GM19043 (cell line): ENCODE results near the gene NTM.
"Not testable (repeated sequence)": the region's sequence is repeated elsewhere in the genome, so short reads cannot be mapped to it uniquely, and the experiment has no call there.

Experiments
- ATAC-seq: cut with Tn5 transposase; IDR thresholded peaks from one replicate; pipeline ENCODE4 v1.9.1; 2021; ENCODE audit warnings: low read depth; ENCODE audit not compliant: unreplicated experiment

NTM gene

GRCh38 chr11:132293586-132293985 is 923.2 kb downstream of the NTM start:
- ATAC-seq, result no peak

- ATAC-seq, result no peak
Measured at GRCh38 chr11:132296946-132297610, 926.7 kb downstream of the NTM start.

- ATAC-seq, result no peak
Measured at GRCh38 chr11:132298357-132298756, 927.9 kb downstream of the NTM start.

GRCh38 chr11:132300283-132300682 is 929.9 kb downstream of the NTM start:
- ATAC-seq, result no peak

- no peak for ATAC-seq
Measured at GRCh38 chr11:132301465-132301864, 931.0 kb downstream of the NTM start.

GRCh38 chr11:132301900-132302299 is 931.5 kb downstream of the NTM start:
- no peak for ATAC-seq

- no peak for ATAC-seq
Measured at GRCh38 chr11:132307309-132308020, 937.0 kb downstream of the NTM start.

- no peak for ATAC-seq
Measured at GRCh38 chr11:132310390-132311375, 940.3 kb downstream of the NTM start.

GRCh38 chr11:132311703-132312102 is 941.3 kb downstream of the NTM start:
- ATAC-seq, result no peak

GRCh38 chr11:132312161-132312560 is 941.7 kb downstream of the NTM start:
- ATAC-seq, result no peak

- ATAC-seq, result no peak
Measured at GRCh38 chr11:132312701-132313111, 942.3 kb downstream of the NTM start.

- no peak for ATAC-seq
Measured at GRCh38 chr11:132314911-132315455, 944.6 kb downstream of the NTM start.

- no peak for ATAC-seq
Measured at GRCh38 chr11:132315696-132316095, 945.3 kb downstream of the NTM start.

- ATAC-seq, result no peak
Measured at GRCh38 chr11:132318421-132319157, 948.2 kb downstream of the NTM start.

GRCh38 chr11:132319419-132319818 is 949.0 kb downstream of the NTM start:
- ATAC-seq, result not testable (repeated sequence)

GRCh38 chr11:132330515-132330914 is 960.1 kb downstream of the NTM start:
- no peak for ATAC-seq

- no peak for ATAC-seq
Measured at GRCh38 chr11:132332521-132332920, 962.1 kb downstream of the NTM start.

- ATAC-seq, result no peak
Measured at GRCh38 chr11:132334769-132335280, 964.4 kb downstream of the NTM start.

- ATAC-seq, result no peak
Measured at GRCh38 chr11:132335311-132335710, 964.9 kb downstream of the NTM start.
